Measurements from ENCODE around the gene SLC28A1. TPM values are rescaled to one million over a fixed set of nuclear protein-coding genes. Genes with fewer than 3 reads are reported as not detected.

The SLC28A1 gene
- total RNA-seq, 1 donor from 2014 or later, result not detected

DNA sequence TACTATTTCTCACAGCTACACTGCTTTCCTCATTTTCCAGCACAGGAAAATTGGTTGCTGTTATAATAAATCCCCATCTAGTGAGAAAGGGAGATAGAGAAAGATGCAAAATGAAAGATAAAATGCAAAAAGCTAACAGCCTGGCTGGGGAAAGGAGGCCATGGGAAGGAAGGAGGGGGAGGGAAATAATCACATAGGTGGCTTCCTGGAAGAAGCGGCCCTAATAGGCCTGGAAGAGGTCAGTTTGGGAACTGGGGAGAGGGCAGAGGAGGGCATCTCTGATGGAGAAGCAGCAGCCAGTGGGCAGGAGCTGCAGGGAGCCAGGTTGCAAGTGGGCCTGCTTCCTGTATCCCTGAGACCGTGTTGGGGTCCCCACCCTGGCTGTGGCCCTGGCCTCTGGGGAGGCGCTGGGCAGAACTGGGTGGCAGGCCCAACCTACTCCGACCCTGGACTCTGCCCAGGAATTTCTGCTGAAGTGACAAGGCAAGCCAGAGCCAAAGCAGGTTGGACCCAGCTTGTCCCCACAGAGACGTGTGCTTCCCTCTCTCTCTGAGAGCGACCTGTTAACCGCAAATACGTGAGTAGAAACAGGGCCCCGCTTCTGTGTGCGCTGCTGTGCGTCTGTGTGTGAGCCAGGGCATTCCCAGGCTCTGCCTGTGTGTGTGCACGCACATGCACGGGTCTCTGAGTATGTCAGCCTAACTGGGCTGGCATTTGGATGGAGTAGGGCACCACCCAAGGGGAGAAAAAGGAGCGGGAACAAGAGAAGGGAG lies 1.9 kb downstream of the SLC28A1 start:
- DNase-seq (ENCODE audit: low read depth in 2 of 2), result no peak

DNA sequence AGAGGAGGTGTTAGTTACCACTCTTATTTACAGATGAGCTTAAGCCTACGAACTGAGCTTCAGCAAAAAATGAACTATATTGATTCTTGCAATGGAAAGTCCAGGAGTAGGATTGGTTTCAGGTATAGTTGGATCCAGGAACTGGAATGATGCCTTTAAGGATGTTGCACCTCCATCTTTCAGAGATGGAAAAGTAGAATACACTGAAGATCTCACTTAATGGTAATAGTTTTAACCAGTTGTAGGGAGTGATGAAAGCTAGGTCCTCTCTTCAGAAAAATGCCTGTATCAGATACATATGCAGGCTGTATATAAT lies 2.5 kb downstream of the SLC28A1 start:
- DNase-seq (ENCODE audit: low read depth in 2 of 2), result no peak

DNA sequence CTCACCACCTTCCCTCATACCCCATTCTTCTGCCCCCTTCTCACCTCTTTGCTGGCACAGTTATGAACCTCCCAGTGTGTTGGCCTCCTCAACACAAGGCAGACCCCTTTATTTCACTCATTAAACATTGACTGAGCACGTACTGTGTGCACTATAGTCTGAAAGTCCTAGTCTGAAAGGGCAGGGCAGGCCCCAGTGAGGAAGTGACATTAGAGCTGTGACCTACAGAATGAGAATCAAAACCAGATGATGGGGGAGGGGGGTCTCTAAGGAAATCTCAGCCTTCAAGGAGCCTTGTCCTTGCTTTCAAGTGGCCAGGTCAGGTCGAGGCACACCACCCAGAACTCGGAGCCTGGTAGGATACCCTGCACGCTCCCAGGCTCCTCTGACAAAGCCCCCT lies 3.5 kb downstream of the SLC28A1 start:
- DNase-seq (ENCODE audit: low read depth in 2 of 2), result no peak

DNA sequence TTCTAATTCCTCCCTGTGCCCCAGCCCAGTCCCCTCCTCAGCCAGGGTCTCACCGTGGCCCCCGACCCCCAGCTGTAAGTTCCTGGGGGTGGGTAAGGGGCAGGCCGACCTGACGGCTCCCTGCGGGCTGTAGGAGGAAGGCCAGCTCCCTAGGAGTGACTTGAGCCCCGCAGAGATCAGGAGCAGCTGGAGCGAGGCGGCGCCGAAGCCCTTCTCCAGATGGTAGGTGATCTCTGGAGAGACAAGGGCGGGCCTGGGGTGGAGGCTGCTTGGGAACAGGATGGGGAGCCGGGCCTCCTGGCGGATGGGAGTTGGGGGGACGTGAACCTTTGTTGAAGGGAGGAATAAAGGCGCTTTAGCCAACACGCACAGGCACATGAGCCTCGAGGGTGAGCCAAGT lies 4.2 kb downstream of the SLC28A1 start:
- DNase-seq (ENCODE audit: low read depth in 2 of 2), result no peak

DNA sequence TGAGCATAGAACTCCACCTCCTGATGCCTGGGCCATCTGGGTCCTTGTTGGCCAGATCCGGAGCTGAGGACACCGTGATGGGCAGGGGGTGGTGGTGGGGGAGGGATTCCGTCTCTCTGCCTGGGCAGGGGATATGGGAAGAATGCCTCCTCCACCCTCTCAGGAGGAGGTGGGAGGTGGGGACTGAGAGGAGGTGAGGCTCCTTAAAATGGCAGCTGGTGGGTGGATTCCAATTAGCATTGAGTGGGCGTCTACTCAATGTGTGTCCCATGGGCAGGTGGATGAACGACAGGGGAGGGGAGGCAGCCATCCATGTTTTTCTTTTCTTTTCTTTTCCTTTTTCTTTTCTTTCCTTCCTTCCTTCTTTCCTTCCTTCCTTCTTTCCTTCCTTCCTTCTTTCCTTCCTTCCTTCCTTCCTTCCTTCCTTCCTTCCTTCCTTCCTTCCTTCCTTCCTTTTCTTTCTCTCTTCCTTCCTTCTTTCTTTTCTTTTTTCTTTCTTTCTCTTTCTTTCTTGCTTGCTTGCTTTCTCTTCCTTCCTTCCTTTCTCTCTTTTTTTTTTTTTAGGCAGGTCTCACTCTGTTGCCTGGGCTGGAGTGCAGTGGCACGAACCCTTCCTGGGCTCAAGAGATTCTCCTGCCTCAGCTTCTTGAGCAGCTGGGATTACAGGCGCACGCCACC lies 5.0 kb downstream of the SLC28A1 start:
- DNase-seq (ENCODE audit: low read depth in 2 of 2), result no peak

DNA sequence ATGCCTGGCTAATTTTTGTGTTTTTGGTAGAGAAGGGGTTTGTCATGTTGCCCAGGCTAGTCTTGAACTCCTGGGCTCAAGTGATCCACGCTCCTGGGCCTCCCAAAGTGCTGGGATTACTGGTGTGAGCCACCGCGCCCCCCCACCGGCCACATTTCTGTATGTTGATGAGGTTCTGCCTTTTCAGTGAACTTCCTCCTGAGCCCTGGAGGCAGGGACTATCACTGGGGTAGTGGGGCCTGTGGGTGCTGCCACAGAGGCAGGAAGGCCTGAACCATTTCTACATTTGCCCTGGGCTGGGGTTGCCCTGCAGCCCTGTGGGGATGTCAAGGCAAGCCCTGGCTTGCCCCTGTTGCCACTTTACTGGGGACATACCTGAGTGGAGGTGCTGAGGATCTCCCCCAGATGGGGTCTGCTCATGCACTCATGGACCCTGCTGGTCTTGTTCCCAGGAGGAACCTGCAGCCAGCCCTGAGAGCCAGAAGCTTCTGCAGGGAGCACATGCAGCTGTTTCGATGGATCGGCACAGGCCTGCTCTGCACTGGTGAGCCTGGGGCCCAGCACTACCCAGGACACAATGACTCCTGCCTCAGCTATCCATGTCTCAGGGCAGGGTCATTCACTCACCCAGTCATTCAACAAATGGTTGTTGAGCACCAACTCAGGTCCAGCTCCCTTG lies 5.7 kb downstream of the SLC28A1 start:
- DNase-seq (ENCODE audit: low read depth in 2 of 2), result no peak

DNA sequence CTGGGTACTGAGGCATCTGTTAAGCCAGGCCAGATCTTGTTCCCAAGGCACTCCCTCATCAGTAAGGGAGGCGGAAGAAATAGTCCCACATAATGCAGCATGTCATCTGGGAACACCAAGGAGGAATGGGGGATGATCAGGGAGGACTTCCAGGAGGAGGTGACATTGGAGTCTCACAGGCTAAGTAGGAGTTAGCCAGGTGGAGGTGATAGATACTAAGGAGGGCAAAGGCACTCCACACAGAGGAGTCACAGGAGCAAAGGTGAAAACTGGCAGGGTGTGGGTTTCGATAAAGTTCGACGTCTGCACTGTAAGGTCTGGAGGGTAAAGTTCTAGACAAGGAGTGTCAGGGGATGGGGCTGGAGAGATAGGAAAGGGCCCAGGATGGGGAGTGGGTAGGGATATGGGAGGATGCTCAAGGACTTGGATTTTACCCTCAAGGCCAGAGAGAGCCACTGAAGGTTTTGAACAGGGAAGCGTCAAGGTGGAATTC lies 6.3 kb downstream of the SLC28A1 start:
- no peak for DNase-seq (ENCODE audit: low read depth in 2 of 2)

DNA sequence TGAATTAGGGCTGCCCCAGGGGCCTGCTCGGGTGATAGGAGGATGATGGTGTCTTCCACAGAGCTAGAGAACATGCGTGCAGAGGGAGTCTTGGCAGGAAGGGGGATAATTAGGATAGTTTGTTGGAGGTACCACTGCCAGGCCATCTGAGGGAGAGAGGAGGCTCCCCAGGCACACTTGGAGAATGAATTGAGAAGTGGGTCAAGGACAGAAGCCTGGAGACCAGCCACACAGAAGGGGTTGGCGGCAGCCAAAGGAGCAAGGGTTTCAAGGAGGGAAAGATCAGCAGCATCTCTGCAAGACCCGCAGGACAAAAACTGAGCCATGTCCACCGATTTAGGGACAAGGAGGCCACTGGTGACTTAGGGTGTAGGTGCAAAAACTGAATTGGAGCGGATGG lies 6.9 kb downstream of the SLC28A1 start:
- no peak for DNase-seq (ENCODE audit: low read depth in 2 of 2)

DNA sequence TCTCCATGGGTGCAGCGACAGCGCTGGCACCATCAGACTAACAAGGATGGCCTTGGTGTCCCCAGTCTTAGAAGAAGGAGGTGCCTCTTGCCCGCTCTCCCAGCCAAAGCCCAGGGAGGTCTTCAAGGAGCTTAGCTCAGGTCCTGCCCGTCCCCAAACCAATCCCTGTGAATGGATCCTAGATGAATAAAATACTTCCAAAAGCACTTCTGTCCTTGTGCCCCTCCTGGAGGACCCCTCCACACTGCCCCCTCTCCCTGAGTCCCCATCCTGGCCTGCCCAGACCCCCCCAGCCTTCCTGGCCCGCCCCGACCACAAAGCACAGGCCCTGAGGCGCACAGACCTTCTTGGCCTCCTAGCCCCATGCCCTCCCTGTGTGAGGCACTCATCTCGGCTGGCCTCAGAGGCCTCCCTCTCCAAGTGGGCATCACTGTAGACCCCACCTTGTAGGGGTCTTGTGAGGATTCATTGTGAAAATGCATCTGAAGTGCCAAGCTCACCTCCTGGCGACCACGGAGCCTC lies 8.4 kb downstream of the SLC28A1 start:
- no peak for DNase-seq (ENCODE audit: low read depth in 2 of 2)

DNA sequence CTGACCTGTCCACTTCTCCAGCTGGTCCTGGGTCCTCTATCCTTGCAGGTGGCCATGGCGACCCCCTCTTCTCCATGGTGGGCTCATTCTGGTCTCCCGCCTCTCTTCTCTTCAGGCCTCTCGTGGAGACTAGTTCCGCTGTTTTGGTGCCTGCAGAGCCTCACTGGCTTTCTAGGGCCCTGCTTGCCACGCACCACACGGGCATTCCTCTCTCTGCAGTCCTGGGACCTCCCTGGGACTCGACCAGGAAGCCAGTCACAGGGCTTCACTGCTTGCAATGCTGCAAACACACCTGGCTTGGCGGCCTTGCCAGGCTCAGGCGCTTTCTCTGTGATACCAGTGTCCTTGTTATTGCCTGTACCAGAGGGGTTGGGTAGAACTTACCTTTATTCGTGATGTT lies 9.1 kb downstream of the SLC28A1 start:
- DNase-seq (ENCODE audit: low read depth in 2 of 2), result no peak

DNA sequence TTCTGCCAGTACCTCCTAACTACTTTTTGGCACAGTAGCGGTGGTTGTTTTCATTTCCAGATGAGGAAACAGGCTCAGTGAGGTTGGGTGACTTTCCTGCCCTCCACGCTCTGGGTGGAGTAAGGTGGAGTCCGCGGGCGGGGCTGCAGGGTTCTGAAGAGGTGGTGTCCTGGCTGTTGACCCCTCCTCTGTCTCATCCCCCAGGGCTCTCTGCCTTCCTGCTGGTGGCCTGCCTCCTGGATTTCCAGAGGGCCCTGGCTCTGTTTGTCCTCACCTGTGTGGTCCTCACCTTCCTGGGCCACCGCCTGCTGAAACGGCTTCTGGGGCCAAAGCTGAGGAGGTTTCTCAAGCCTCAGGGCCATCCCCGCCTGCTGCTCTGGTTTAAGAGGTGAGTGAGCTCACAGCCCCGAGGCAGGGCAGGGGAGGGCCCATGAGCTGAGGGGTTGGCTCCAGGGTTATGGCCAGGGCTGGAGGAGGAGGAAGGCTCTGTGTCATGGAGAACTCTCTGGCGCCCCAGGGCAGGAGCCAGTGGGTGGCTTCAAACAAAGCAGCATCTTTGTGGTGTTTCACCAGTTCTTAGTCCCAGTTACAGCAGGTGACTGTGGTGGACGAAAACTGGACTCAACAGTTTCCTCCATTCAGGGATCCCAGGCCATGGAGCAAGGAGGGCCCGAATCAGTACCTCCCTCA lies 10.4 kb downstream of the SLC28A1 start:
- no peak for DNase-seq (ENCODE audit: low read depth in 2 of 2)

DNA sequence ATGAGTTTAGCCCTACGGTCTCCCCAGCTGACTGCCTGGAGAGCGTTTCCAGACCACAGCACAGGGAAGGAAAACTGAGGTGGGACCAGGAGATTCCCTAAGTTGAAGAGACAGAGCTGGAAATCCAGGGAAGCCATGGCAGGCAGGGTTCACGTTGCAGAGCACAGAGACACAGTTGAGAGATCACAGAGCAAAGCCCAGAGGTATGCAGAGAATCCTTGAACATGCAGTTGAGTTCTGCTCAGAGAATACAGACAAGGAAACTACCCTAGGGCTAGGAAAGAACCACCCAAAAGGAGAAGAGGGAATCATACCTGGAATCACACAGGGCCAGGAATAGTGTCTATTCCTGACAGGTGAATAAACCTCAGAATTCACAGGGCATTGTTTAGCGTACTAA lies 14.3 kb downstream of the SLC28A1 start:
- no peak for DNase-seq (ENCODE audit: low read depth in 2 of 2)

DNA sequence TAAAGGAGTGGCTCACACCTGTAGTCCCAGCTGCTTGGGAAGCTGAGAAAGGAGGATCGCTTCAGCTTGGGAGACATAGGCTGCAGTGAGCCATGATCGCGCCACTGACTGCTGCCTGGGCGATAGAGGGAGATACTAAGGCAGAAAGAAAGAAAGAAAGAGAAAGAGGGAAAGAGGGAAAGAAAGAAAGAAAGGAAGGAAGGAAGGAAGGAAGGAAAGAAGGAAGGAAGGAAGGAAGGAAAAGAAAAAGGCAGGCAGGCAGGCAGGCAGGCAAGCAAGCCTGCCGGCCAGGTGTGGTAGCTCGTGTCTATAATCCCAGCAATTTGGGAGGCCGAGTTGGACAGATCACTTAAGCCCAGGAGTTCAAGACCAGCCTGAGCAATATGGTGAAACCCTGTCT lies 15.3 kb downstream of the SLC28A1 start:
- no peak for DNase-seq (ENCODE audit: low read depth in 2 of 2)

DNA sequence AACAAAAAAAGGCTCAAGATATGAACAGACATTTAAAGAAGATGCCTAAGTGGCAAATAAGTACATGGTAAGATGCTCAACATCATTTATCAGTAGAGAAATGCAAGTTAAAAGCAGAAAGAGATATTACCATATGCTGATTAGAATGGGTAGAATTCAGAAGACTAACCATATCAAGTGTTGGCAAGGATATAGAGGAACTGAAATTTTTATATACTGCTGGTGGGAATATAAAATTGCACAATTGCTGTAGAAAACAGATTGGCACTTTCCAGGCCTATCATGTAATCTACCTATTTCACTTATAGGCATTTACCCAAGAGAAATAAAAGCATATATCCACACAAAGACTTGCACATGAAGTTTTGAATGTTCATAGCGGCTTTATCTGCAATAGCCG lies 17.1 kb downstream of the SLC28A1 start:
- no peak for DNase-seq (ENCODE audit: low read depth in 2 of 2)

DNA sequence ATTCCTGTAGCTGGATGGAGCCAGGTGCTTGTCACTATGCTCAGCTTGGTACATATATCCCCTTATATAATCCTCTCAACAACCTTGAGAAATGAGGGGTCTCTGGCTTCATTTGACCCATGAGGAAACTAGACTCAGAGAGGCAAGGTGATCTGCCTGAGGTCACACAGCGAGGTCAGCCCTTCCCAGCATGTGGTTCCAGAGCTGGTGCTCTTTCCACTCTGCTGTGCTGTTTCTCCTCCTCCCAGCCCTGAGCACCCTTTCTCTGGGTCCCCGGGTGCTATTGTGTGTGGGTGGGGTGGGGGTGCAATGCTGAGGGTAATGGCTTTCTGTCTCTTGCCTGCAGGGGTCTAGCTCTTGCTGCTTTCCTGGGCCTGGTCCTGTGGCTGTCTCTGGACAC lies 19.3 kb downstream of the SLC28A1 start:
- no peak for DNase-seq (ENCODE audit: low read depth in 2 of 2)

DNA sequence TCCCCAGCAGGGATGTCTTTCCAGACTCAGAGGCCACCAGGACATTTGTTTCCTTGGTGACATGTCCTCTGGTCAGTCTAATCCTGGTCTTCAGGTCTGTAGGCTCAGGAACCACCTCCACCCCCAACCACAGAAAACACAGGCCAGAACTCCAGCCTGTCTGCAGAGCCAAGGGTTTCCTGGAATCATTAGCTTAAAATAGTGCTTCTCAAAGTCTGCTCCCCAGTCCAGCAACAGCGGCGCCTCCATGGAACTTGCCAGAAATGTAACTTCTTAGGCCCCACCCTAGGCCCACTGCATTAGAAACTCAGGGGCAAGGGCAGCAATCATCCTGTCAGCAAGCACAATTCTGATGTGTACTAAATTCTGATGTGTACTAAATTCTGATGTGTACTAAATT lies 20.0 kb downstream of the SLC28A1 start:
- no peak for DNase-seq (ENCODE audit: low read depth in 2 of 2)

DNA sequence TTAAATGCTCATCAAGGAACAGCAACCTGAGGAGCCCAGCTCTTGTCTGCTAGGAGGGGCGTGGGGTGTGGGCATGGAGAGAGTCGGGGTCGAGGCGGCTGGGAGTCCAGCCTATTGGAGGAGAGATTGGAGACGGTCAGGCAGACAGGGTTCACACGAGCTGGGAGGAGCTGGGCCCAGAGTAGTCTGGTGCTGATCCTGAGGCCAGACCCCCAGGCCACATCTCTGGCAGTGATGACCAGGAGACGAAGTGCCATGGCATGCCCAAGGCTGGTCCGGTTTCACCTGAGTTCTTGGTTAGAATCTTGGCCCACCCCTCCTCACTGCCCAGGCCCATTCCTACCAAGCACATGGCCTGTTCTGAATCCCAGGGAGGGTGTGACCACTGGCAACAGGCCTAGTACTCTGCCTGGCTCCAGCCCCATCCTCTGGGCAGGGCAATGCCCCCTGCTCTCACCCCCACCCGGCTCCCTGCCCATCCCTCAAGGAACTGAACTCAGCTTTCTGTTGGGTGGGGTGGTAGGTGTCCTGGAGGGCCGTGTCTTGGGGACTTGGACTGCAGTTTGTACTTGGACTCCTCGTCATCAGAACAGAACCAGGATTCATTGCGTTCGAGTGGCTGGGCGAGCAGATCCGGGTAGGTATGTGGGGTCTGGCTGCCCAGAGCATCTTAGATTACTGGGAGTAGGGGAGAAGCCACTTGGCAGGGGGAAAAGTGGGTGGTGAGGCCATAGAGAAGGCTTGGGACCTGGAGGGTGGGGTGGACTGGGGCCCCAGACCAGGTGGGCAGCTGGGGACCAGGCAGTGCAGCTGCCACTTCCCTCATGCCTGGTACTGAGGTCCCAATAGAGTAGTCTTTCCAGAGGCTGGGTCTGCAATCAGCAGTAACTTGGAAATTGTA lies 20.8 kb downstream of the SLC28A1 start:
- DNase-seq (ENCODE audit: low read depth in 2 of 2), result no peak

DNA sequence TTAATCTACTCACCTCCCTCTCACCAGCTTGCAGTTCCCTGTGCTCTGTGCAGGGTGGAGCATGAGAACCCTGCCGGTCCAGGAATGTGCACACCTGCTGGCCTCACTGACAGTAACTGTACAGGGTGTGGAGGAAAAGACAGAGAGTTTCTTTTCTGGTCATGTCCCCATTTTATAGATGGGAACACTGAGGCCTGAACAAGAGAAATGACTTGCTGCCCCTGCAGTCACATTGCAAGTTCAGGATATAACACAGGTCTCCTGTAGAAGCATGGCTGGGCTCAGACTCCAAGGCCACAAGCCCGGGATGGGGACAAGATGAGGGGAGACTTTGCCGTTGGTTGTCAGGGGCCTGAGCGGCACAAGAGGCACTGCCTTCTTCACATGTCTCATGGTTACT lies 23.3 kb downstream of the SLC28A1 start:
- DNase-seq (ENCODE audit: low read depth in 2 of 2), result no peak

DNA sequence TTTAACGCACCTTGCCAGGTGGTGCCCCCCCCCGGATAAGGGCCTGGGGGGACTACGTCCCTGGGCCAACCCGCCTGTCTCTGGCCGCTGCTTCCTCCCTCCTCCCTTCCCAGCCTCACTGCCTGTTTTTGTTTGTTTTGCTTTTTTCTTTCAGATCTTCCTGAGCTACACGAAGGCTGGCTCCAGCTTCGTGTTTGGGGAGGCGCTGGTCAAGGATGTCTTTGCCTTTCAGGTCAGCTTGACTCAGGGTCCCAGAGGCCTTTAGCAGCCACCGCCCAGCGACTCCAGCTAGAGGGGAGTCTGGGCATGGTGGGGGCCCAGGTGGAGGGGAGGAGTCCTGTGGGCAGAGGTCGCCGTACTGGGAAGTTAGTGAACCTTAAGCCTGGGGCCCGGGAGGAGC lies 24.1 kb downstream of the SLC28A1 start:
- no peak for DNase-seq (ENCODE audit: low read depth in 2 of 2)

DNA sequence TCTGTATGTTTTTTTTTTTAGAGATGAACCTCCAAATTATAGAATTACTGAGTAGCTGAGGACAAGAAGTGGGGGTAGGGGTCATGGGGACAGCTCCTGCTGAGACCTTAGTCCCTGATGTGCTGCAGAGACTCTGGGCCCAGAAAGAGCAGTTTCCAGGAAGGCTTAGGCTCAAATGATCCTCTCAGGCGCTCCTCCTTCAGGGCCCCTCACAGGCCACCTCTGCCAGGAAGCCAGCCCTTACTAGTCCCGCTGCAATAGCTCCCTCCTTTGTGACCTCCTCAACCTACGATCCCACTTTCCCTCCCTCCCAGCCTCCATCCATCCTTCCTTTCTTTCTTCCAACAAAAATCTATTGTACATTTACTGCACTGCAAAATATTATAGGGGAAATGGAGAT lies 24.6 kb downstream of the SLC28A1 start:
- DNase-seq (ENCODE audit: low read depth in 2 of 2), result no peak

DNA sequence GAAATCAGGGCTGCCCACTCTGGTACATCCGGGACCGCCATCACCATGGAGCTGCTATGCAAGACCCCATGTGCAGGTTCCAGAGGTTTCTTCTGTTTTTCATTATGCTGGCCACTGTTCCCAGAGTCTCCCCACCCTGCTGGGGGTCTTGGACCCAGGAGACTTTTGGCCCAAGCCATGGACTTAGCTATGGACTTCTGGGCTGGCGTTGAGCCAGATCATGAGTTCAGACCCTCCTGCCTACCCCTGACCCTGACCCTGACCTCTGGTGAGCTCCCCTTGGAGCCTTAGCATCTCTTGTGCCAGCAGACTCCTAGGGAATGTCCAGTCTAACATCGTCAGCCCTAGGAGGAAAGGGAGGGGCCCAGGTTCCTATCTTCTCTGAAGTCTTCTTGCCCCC lies 25.3 kb downstream of the SLC28A1 start:
- DNase-seq (ENCODE audit: low read depth in 2 of 2), result no peak

All from lung microvascular endothelial cell (primary cell).